H7 (cell line): ENCODE measurements around the gene ARF3. TPM values are rescaled to one million over a fixed set of nuclear protein-coding genes. Genes with fewer than 3 reads are reported as not detected.

Experiments
- DNase-seq: peaks from one replicate; pipeline ENCODE4 v3.0.0; 2012
- H3K27me3 ChIP-seq: 2 replicates; pipeline ENCODE4 v1.6.0; 2011; ENCODE audit warnings: mild to moderate bottlenecking, low read length; ENCODE audit not compliant: control insufficient read depth, insufficient read depth
- H3K36me3 ChIP-seq: replicated peaks from 2 replicates; pipeline ENCODE4 v1.5.1; 2011; ENCODE audit warnings: low read length; ENCODE audit not compliant: control insufficient read depth, insufficient read depth
- H3K4me3 ChIP-seq: 2 replicates; pipeline ENCODE4 v1.5.1; 2011; ENCODE audit warnings: low read depth, mild to moderate bottlenecking, control low read depth, low read length, moderate library complexity; ENCODE audit not compliant: insufficient read depth
- total RNA-seq: library from RNA; depleted of rRNA; stranded (reverse); fragments of >200 nt; shearing (Covaris generic); gene quantifications from 2 replicates; pipeline ENCODE4 v1.2.3, GENCODE V29; 2014

ARF3 gene
- total RNA-seq, 1 experiment from 2014 or later = 95.1 TPM

DNA sequence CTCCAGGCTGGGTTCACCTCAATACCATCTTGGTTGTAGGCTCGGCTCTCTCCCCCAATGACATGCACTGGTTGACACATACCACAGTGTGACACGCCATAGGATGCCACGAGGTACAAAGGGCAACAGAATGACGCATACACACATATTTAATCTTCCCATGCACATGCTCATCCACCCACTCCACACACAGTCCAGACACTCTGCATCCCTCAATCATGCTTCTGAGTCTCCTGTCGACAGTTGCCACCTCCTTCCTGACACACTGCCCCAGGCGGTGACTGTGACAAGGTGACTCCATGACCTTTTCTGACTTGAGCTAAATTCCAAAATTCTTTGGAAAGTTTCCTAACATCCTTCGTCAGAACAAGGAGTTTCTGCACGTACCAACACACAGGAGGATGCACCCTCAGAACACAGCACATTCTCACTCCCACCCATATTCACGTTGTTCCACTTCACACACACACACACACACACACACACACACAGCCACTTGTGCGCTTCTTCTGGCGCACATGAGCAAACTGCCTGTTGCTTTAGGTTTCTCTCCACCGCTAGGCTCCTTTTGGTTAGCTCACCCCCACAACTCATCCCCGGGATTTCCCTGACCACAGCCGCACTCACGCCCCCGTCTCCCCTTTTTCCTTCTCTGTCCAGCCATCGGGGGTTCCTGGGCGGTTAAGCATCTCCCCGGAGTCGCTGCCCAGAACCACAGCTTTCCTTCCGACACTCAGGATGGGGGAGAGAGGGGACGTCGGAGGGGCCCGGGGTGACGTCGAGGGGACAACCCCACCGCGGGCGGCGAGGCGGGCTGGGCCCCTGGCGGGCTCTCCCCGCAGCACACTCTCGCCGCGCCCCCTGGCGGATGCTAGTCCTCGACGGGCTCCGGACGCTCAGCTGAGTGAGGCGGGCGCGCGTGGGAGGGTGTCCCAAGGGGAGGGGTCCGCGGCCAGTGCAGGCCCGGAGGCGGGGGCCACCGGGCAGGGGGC, 20.3 kb upstream of the ARF3 start:
- DNase-seq = peak; percentile 94

DNA sequence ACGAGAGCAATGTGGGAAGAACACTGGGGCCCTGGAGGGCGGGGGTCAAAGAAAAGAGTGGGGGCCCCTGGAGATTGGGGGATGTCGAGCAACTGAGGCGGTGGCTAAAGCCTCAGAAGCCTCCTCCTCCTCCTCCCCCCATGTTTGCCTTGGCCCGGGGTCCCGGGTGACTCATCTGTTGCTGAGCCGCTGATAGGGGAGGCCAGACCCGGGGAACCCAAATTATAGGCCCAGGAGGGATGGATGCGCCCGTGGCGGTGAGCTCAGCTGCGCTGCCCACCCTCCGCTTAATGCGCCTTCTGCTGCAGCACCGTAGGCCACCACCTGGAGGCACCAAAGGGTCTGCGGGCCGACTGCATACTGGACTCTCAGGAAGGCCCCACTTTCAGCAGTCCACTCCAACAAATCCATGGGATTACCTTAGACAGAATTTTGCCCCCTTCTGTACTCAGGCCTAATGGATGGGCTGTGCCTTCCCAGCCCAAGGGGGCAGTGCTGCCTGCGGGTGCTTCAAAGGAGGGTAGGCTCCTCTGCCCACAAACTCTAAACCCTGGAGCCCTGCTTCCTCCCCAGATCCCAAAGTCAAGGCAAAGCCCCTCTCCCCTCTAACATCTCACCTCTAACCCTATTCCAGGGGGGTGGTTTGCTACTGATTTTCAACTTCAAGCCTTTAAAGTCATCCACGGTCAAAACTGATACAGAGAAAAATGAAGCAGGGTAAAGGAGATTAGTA, 16.8 kb upstream of the ARF3 start:
- DNase-seq = peak; percentile 89
- H3K27me3 ChIP-seq = peaks cover 98% of the 10 kb centered on the region
- H3K4me3 ChIP-seq = no peak overlapping the region; the same call in 1 of the 2 replicates
- no peaks in the 10 kb centered on the region for H3K36me3 ChIP-seq

More for the DNA sequence above, 20.3 kb upstream of the ARF3 start:
- H3K27me3 ChIP-seq = peaks cover 98% of the 10 kb centered on the region
- H3K36me3 ChIP-seq = no peaks in the 10 kb centered on the region
- peak overlapping the region; percentile 12 for H3K4me3 ChIP-seq

DNA sequence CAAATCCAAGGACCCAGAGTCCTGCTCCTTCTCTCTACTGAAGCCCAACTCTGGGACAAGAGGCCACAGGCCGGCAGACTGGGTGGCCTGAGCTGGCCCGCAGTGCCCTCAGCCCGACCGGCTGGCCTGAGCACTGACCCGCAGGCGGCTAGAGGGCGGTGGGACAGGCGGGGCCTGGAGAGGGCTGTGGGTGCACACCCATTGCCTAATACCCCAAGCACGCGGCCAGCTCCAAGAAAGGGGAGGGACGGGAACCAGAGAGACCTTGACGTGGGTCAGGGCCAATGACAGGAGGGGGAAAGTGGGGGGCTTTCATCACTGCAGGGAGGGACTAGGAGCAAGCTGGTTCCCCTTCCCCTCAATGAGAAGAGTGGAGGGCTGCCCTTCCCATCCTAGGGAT, 16.2 kb upstream of the ARF3 start:
- peak; percentile 71 for DNase-seq
- Histone ChIP-seq H3K4me3 (no peak overlapping the region), H3K36me3 (no peaks in the 10 kb centered on the region), H3K27me3 (peaks cover 96% of the 10 kb centered on the region)

DNA sequence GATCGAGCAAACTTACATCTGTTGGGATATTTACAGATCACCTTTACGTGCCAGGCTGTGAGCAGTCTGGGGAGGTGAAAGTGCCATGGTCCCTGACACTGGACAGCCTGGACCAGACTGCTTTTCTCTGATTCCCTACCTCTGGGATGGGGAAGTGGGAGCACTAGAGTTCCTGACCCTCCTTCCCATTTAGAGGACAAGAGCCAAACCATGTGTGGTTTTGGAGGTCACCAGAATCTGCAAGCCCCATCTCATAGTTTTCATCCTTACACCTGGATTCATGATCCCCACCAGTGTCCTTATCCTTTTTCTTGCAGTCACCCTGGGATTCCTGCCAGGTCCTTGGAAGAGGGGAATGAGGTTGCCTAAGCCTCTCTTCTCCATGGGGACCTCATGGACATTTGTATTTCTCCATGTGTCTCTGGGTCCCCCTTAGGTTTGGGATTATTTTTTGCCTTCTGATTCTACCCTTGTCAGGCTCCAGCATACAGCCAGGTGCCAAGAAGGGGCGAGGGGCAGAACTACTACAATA, 15.7 kb upstream of the ARF3 start:
- H3K4me3 ChIP-seq = no peak overlapping the region

DNA sequence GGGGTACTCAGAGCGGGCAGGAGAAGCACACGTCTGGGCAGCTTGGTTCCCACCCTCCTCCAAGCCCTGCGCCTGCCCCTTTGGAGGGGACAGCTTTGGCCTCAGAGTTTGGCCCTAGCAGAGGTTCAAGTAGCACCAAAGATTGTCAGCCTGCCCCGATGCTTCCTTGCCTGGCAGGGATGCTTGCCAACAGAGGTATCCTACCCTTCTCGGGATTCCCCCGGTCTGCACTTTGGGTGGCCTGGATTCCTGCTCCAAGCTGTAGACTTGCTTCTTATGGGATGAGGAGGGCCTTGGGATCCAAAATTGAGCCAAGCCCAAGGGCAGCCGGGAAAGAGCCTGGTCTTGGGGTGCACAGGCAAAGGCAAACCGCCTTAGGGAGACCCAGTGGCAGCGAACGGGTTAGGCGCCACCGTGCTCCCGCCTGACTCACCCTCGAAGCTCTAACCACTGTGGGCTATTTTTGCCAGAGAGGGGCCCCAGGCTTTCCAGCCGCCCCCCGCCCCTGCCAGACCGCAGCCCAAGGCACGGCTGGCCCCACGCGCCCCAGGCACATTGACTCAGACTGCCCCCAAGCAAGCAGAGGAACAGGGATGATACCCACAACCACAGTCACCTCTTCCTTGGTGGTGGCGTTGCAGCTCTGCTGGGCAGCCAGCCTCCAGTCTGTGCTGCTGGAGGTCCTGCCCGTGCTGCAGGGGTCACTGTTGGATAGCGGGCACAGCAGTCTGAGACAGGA, 15.1 kb upstream of the ARF3 start:
- no peak overlapping the region for H3K4me3 ChIP-seq
- DNase-seq = peak; percentile 74
- no peaks in the 10 kb centered on the region for H3K36me3 ChIP-seq
- peaks cover 94% of the 10 kb centered on the region for H3K27me3 ChIP-seq

More for the DNA sequence above, 15.7 kb upstream of the ARF3 start:
- no peak for DNase-seq
- peaks cover 96% of the 10 kb centered on the region for H3K27me3 ChIP-seq
- H3K36me3 ChIP-seq = no peaks in the 10 kb centered on the region

DNA sequence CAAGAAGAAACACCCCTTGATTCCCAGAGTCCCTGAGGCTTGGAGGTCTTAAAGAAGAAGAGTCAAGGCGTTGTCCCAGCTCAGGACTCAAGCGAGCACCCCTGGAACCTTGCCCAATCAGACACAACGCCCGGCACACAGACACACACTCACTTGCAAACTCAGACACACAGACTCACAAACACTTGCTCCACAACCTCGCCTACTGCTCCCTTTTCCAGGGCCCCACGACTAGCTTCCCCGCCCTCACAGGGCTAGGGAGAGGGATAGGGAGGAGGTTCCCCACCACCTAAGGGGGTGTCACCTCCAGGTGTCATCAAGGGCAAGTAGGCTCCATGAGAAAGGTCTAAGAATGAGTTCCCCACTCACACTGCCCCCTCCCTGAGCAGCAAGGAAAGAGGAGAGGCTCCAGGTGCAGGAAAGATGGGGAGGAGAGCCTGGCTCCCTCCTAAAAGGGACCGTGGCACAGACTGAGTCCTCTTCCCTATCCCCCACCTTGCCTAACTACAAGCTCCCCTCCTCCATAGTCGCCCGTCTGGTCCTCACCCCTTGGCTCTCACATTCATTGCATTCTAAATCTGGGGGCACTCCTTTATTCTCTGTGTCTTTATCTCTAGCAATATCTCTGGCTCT, 13.5 kb upstream of the ARF3 start:
- H3K27me3 ChIP-seq = peaks cover 88% of the 10 kb centered on the region
- H3K36me3 ChIP-seq = no peaks in the 10 kb centered on the region
- peak; percentile 68 for DNase-seq
- H3K4me3 ChIP-seq = peak overlapping the region; percentile 60; the same call in 1 of the 2 replicates

DNA sequence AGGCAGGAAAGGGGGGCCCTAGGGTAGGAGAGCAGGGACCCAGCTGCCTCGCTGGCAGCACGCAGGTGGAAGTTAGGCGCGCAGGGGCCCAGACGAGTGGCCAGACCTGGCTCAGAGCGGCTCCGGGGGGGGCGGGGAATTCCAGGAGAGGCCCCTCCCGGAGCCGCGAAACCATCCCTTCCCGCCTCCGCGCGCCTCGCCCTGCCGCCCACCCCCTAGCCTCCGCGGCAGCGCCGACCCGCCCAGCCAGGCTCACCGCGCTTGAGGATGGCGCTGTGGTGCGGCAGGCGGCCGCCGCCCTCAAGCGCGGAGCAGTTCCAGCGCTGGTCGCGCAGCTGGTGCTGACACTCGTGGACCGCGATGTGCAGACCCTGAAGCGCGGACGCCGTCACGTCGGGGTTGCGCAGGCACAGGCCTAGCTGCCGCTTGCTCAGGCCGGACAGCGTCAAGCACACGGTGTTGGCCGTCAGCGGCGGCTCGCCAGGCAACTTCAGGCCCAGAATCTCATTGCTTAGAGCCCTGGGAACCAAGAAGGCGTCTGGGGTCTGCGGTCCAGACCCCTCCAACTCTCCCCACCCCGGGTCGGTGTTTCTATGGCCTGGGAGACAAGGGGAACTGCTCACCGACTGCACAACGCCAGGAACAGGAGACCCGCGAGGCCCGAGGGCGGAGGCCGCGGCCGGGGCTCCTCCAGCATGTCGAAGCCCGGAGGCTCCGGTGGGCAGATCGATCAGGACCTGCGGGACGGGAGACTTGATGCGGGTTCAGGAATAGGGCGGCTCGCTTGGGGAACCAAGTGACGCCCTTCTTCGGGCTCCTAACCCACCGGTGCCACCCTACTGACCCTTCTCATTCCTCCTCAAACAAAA, 12.8 kb upstream of the ARF3 start:
- H3K4me3 ChIP-seq = peak overlapping the region; percentile 23
- H3K36me3 ChIP-seq = no peaks in the 10 kb centered on the region
- DNase-seq = peak; percentile 92
- peaks cover 80% of the 10 kb centered on the region for H3K27me3 ChIP-seq

DNA sequence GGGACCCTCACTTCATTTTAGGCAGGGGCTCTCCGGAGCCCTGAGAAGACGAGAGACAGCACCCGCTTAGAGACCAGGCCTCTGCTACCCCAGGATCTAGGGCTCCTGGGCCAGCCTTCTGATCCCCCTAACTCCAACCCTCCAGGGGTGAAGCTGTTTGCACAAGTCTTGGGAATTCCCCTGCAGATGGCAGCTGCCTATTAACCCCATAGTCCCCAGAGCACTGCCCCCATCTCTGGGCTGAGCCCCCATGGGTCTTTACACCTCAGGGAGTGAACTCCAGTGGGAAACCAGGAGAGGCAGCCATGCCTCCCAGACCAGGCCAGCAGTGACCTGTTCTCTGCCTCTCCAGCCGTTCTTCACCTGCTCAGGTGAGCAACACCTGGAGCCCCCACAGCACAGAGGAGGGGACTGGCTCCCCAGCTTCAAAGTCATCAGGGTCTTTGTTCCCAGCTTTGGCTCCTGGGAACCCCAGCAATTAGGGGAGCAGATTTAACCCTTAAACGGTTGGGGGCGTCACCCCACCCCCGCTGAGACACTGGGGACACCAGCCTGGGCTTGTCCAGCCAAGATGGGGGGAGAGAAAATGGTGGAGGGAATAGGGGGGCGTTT, 12.0 kb upstream of the ARF3 start:
- DNase-seq = peak; percentile 81
- H3K36me3 ChIP-seq = no peaks in the 10 kb centered on the region
- H3K4me3 ChIP-seq = no peak overlapping the region
- peaks cover 73% of the 10 kb centered on the region for H3K27me3 ChIP-seq

DNA sequence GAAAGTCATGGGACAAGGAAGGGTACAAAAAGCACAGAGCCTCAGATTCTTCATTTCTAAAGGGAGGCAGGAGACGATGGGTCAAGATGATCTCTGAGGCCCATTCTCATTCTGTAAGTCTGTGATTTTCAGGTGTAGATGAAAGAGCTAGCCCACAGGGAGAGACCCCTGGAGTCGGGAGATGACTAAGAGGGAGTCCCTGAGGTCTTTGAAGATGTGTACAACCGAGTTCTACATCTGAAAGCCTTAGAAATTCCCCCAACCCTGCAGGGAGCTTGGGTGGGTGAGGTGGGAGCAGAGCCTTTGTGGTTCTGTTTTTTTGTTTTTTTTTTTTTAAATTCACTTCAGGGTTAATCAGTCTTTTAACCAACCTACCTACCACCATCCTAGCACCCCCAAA, 11.2 kb upstream of the ARF3 start:
- H3K27me3 ChIP-seq = peaks cover 65% of the 10 kb centered on the region
- no peaks in the 10 kb centered on the region for H3K36me3 ChIP-seq
- H3K4me3 ChIP-seq = no peak overlapping the region
- peak; percentile 67 for DNase-seq

DNA sequence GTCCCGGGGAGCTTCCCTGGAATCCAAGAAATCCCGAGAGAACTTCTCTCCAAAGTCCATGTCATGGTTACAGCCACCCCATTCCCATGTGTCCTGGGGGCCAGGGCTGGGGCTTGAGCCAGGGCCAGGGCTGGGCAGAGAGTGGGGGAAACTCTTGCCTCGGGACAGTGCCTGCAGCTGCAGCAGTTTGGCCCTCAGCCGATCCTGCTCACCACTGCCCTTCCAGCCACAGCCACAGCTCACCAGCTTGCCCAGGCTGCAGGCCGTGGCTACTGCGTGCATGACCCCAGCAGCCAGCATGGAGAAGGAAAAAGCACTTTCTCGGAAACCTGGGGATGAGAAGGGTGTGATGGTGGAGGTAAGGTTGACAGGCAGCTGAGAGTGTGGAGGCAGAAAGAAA, 10.7 kb upstream of the ARF3 start:
- no peak overlapping the region for H3K4me3 ChIP-seq
- no peaks in the 10 kb centered on the region for H3K36me3 ChIP-seq
- peaks cover 60% of the 10 kb centered on the region for H3K27me3 ChIP-seq
- DNase-seq = peak; percentile 57

DNA sequence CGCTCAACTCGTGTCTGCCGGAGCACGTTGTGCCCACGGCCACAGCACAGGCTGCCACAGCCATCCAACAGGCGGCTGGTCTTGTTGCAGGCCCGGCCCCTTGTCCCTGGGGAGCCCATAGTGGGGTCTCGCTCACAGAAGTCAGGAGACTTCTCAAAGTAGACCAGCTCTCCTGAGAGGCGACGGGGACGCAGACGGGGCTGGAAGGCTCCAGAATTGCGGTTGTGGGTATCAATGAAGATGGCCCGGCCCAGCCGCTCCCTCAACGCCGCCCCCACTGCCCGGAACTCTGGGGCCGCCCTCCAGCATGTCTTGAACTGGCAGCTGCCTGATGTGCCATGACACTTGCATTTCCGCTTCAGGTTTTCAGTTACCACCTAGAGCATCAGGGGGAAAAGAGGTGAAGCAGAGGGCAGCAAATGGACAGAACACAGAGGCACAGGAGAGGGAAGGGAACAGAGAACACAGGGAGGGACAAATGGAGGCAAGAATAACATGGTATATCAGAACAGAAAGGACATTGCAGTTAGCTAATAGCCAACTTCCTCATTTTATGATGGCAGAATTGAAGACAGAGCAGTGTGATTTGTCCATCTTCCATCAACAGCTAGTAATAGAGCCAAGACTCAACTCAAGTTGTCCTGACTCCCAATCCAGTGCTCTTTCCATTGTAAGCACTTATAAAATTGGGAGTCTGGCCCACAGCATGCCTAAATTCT, 9.0 kb upstream of the ARF3 start:
- Histone ChIP-seq H3K4me3 (no peak overlapping the region), H3K27me3 (peaks cover 43% of the 10 kb centered on the region), H3K36me3 (no peaks in the 10 kb centered on the region)
- DNase-seq = peak; percentile 66

DNA sequence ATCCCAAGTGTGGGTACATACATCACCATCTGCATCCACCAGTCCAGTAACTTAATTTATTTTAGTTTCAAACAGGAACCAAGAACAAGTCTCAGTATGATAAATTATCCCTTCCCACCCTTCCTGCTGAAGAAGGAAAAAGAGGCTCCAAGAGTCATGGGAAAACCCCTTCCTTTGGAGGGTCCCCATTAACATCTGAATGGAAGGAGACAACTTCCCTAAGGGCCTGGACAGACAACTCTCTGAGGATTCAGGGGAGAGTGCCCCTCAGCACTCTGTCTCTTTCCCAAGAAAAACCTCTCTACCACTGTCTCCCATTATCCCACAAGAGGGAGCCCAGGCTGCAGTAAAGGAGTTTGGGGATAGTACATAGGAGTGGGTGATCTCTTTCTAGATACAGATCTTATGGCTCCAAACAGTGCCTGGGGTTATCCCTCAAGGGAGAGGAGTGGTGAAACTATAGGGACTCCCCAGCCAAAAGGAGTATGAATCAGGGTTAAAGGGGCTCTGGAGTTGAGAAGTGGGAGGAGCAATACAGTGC, 8.1 kb upstream of the ARF3 start:
- Histone ChIP-seq H3K27me3 (peaks cover 34% of the 10 kb centered on the region), H3K36me3 (no peaks in the 10 kb centered on the region), H3K4me3 (no peak overlapping the region)
- peak; percentile 92 for DNase-seq
